T-helper 2 cell treated with Interferon-gamma antibody and Interleukin-4, amounts not matched to agents 100 ng/mL and 5 ng/mL, for 36 hours (primary cell): Measurements from ENCODE around the gene TEK. TPM values are rescaled to one million over a fixed set of nuclear protein-coding genes. Genes with fewer than 3 reads are reported as not detected.

Source experiments
- intact Hi-C: fragments of 100-400 bp; cut with micrococcal nuclease; formaldehyde crosslinking; loops from one replicate; pipeline ENCODE4 v1.15.1; 2023
- total RNA-seq: library from RNA; stranded (reverse); gene quantifications from 2 replicates; pipeline ENCODE4 v1.2.3, GENCODE V29; 2022

Gene TEK
- total RNA-seq, 1 donor from 2014 or later = not detected

DNA sequence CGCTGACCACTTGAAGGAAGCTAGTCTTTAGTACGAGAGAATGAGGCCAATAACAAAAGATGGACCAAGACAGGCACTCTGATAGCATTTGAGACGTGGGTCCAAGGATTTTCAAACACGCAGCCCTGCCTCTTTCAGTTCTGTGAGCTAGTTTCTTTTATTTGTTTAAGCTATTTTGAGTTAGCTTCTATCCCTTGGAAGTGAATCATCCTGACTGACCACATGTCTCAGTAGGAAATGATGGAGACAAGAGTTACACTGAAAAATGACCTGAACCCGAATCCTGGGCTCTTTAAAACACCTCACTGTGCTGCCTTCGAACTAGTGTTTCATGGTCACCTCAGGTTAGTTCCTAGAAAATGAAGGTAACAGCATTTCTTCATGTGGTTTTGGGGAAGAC, 9.9 kb downstream of the TEK start:
- intact Hi-C loops = no loop called here

GRCh38 chr9:27124151-27124550, 15.1 kb downstream of the TEK start:
- intact Hi-C loops = no loop called here

DNA sequence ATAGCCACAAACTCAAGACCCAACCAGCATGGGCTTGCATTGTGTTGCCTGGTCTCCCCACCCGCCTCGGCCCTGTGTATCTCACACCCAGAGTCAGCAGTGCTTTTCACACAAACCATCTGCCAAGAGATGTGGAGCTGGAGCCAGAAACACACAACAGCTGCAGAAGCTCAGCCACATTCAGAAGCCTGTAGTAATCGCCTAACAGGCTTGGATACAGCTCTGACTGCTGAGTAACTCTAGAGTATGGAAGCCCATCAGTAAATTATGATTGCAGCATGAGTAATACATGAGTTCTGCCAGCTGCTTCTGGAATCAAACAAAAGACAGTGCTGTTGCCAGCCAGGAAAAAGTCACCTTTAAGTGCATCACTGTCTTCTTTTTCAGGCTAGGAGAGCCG, 16.0 kb downstream of the TEK start:
- intact Hi-C loops = no loop called here

DNA sequence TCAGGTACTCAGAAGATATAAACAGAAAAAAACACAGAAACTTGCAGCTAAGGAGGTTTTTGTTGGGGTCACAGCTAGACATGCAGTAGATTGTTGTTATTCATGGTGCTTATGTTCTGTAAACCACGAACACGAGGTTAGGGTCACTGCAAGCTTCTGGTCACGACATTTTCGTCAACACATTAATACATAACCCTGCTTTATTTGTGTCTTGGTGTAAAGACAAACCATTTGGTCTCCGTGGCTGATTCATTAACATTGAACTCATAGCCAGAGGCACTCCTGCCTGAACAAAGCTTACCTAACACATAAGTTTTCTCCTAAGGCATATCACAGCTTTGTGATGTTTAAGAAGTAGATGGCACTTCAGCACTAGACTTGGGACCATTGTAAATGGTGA, 16.9 kb downstream of the TEK start:
- intact Hi-C loops = no loop called here

- intact Hi-C loops = no loop called here
Observed at GRCh38 chr9:27126670-27127069, 17.6 kb downstream of the TEK start.

- intact Hi-C loops = no loop called here
Observed at GRCh38 chr9:27129221-27129620, 20.2 kb downstream of the TEK start.

- intact Hi-C loops = loop anchor here (10.0 kb wide), 1 partner anchor 63 kb away; no protein-coding TSS in a partner anchor
Observed at GRCh38 chr9:27131731-27132130, 22.7 kb downstream of the TEK start.

GRCh38 chr9:27133817-27134216, 24.8 kb downstream of the TEK start:
- intact Hi-C loops = loop anchor here (10.0 kb wide), 1 partner anchor 61 kb away; no protein-coding TSS in a partner anchor

- intact Hi-C loops = no loop called here
Observed at GRCh38 chr9:27142299-27142930, 33.4 kb downstream of the TEK start.

DNA sequence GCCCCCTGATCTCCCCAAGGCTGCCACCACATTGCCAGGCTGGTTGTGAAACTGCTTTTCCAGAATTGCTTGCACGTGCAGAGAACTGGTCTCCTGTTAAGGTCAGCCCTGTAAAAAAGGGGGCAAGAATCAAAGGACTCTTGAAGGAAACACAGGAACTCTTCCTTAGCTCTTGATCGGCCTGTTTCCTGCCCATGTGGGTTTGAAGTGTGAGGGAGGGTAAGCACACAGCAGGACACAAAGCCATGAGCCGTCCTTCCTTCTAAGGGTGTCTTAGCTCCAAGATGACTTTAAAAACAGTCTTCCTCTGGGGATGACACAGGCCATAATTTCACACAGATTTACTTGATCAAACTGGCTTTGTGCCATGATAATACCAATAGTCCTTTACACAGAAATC, 36.1 kb downstream of the TEK start:
- intact Hi-C loops = no loop called here

DNA sequence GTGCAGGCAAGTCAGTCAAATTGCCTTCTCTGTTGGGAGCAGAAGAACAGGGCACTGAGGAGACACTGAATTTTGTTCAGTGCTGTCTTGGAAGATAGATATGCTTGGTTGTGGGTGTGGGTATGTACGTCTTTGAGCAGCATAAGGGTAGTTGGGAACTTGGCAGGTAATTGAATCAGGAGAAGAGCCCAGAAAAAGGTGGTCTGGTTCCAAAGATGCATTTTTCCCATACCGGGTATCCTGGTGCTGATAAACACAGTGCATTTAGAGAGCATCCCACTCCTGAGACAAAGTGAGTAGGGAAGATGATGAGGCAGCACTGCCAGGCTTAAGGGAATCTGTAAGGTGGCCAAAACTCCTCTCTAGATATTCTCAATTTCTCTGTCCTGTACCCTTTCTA, 40.6 kb downstream of the TEK start:
- intact Hi-C loops = no loop called here

DNA sequence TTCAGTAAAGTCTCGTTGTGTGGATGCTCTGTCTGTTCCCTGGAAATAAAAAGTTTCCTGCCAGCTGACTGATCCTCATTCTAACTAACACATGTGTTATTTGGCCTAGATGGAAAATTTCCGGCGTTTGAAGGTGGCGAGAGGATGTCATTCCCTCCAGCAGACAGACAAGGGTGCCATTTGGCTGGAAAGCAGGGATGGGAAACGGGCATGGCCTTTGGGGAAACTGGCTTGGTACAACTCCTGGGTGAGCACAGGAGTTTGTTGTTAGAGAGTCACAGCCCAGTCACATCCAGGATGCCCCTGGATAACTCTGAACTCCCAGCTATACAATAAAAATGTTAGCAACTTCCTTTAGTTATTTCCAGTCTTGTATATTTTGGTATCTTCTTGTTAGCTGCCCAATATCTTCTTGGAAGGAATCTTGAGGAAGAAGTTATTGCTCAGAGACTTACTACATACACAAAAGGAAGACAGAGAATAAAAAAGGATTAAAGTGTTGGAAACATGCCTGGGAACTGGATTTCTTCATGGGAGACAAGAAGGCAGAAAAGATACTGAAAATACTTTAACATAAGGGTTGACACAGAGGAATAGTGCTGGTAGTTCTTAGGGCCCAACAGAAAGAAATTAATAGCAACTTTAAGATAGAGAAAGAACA, 41.9 kb downstream of the TEK start:
- intact Hi-C loops = no loop called here

GRCh38 chr9:27151693-27152404, 42.8 kb downstream of the TEK start:
- intact Hi-C loops = no loop called here

- intact Hi-C loops = no loop called here
Observed at GRCh38 chr9:27152405-27152718, 43.3 kb downstream of the TEK start.

DNA sequence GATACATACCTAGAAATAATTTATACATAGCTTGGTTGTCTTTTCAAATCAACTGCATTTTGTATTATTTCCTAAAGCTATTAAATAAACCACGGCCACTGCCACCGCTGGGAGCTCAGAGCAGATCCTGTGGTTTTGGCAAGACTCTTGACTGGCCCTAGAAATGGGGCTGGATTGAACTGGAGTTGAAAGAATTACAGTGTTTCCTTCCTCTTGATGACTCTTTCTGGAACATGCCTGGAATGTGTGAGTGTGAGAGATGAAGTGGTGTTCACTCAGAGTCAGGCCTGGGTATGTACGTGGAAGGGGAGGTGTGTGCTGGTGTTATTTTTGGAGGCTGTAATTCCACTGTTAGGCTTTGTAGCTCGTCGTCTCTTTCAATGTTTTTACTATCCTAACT, 45.9 kb downstream of the TEK start:
- intact Hi-C loops = no loop called here

DNA sequence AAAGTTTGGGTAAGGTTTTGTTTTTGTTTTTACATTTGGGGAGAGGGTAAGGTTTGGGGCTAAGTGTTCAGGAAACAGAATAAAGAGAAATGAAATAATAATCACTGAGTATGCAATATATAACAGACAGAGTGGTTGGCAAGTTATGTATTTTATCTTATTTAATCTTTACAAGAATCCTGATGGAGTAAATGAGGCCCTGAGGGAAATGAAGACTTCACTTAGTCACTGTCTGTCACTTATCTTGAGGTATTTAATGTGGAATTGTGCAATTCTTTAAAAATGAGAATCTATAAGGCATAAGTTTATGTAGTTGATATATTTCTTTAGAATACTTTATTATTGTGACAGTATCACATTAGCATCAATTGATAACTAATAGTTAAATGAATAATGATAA, 48.1 kb downstream of the TEK start:
- intact Hi-C loops = no loop called here

- intact Hi-C loops = no loop called here
Observed at GRCh38 chr9:27157736-27158135, 48.7 kb downstream of the TEK start.

DNA sequence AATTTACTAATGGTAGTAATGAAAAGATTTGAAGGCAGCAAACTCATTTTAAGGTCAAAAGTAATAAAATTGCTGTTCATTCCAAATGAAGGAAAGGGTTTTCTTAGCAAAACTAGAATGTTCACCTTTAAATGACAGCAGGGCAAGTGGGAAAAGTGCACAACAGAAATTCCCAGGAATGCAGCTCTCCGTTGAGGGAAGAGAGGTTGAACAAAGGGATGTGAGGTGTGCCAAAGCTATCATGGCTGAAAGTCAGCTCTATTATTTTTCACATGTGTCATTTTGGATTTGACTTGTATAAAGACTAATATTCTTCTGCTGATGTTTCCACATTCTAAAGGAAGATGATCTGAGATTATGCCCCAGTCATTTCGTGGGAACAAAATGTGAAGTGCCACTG, 51.6 kb downstream of the TEK start:
- intact Hi-C loops = no loop called here

- intact Hi-C loops = no loop called here
Observed at GRCh38 chr9:27162045-27162444, 53.0 kb downstream of the TEK start.

DNA sequence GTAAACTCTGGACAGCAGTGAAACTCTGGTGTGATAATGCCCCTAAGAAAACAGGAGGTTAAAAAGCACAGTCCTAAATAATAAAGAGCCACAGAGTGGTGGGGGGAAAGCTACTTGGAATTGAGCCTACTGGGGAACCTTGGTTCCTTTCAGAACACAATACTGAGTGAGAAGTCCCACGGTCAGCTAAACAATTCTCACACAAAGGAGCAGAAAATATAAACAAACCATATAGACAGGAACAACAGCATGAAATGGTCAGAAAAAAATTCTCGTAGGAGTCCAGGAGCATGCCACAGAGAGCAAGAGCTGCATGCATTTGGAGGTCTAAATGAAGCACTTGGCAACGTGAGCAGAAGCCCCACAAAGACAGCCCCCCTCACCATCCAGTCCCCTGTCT, 56.0 kb downstream of the TEK start:
- intact Hi-C loops = no loop called here

DNA sequence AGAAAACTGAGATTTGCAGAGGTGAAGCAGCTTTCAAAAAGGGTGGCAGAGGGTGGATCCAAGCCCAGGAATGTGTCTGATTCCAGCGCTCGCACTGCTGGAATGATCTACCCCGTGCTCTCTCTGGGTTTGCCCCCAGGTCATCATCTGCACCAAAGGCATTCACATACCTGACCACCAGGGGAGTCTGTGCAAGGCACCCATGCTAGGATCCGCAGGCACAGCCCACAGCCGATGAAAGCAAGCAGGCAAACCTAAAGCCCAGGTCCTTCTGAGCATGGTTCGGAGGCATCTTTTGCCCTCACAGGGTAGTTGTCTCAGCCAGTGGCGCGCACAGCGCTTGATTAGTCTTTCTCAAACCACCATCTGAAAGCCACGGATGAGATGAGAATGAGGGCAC, 56.6 kb downstream of the TEK start:
- intact Hi-C loops = no loop called here

DNA sequence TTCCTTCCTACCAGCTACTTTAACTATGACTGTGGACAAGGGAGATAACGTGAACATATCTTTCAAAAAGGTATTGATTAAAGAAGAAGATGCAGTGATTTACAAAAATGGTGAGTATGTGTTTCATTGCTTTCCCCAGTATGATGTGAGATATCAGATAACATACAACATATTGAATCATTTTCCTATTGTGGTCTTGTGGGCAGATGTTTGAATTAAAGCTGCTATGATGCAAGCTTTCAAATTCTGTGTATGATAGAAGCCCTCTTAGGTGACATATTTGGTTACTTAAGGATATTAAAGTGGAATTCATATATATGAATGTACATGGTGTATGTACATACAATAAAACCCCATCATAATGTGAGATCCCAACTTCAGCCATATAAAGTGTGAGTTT, 59.5 kb downstream of the TEK start:
- intact Hi-C loops = no loop called here

GRCh38 chr9:27168951-27169350, 59.9 kb downstream of the TEK start:
- intact Hi-C loops = no loop called here
